NCI-H1436 treated with DMSO at 0.1 percent for 48 hours (cell line): ENCODE results near the gene TOP2A.

ENCODE experiments used
- DNase-seq: peaks from one replicate; lab custom pipeline; 2025; lab: John Stamatoyannopoulos, UW

Gene TOP2A

DNA sequence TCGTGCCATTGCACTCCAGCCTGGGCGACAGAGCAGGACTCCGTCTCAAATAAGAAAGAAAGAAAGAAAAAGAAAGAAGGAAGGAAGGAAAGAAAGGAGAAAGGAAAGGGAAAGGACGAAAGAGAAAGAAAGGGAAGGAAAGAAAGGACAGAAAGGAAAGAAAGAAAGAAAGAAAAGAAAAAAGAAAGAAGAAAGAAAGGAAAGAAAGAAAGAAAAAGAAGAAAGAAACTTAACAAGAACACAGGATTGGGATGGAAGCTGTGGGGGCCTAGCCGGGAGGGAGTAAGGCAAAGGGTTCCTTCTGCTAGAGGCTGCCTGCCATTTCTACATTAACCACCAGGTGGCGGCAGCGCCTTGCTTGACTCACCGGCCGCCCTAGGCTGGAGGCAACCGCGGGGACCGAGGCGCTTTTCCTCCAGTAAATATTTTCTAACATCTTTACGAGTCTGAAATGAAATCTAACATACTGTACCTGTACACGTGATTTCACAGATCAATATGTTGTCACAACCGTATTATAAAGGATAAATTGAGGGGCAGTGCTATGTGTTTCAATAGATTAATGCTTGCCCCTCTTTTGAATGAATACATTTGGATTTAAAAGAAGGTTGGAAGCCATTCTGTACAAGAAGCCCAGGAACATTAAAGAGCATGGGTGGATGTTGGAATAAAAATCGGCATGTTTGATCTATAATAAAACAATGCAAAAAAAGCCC is 59.2 kb downstream of the TOP2A start:
- DNase-seq, result peak; percentile 32

DNA sequence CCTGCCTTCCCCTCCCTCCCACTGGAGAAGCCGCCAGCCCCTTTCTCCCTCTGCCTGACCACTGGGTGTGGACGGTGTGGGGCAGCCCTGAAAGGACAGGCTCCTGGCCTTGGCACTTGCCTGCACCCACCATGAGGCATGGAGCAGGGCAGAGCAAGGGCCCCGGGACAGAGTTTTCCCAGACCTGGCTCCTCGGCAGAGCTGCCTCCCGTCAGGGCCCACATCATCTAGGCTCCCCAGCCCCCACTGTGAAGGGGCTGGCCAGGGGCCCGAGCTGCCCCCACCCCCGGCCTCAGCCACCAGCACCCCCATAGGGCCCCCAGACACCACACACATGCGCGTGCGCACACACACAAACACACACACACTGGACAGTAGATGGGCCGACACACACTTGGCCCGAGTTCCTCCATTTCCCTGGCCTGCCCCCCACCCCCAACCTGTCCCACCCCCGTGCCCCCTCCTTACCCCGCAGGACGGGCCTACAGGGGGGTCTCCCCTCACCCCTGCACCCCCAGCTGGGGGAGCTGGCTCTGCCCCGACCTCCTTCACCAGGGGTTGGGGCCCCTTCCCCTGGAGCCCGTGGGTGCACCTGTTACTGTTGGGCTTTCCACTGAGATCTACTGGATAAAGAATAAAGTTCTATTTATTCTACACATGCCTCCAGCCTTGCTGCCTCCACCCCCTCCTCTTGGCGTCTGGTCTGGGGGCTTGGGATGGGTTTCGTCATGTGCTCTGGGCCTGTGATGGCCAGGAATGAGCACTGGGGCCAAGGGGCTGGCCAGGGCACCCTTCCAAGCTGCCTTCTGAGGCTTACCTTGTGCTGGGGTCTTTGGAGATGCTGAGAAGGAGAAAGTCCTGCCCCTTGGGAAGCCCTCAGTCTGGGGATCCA is 60.5 kb downstream of the TOP2A start:
- DNase-seq, result no peak

DNA sequence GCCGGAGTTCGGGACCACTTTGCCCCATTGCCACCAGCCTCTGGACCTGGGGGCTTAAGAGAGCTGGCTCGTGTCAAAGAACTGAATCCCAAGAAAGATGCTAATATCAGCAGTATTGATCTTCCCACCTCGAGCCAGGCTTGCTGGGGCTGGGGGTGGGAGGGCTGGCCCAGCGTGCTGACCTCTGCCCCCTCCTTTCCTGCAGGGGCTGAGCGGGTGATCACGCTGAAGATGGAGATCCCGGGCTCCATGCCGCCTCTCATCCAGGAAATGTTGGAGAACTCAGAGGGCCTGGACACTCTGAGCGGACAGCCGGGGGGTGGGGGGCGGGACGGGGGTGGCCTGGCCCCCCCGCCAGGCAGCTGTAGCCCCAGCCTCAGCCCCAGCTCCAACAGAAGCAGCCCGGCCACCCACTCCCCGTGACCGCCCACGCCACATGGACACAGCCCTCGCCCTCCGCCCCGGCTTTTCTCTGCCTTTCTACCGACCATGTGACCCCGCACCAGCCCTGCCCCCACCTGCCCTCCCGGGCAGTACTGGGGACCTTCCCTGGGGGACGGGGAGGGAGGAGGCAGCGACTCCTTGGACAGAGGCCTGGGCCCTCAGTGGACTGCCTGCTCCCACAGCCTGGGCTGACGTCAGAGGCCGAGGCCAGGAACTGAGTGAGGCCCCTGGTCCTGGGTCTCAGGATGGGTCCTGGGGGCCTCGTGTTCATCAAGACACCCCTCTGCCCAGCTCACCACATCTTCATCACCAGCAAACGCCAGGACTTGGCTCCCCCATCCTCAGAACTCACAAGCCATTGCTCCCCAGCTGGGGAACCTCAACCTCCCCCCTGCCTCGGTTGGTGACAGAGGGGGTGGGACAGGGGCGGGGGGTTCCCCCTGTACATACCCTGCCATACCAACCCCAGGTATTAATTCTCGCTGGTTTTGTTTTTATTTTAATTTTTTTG is 61.6 kb downstream of the TOP2A start:
- no peak for DNase-seq

DNA sequence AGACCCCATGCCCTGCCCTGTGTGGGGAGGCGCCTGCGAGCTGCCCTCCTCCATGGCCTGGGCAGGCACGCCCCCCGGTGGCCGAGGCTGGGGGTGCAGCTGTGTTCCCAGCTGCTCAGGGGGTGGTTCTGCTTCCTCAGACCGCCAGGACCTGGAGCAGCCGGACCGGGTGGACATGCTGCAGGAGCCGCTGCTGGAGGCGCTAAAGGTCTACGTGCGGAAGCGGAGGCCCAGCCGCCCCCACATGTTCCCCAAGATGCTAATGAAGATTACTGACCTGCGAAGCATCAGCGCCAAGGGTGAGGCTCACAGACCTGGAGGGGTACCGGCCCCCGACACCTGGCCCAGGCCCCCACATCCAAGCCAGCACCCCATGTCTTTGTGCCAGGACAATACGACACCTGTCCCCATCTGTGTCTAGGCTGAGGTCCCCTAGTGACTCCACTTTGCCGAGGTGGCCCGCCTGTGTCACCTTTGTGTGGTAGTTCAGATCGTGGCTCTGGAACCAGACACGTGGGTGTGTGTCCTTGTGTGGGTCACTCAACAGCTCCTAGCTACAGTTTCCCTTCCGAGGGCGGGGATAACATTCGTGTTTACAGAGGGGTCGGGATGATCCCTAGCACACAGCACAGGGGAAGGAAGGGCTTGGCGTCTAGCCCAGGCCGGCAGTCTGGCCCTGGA is 62.4 kb downstream of the TOP2A start:
- DNase-seq, result no peak

DNA sequence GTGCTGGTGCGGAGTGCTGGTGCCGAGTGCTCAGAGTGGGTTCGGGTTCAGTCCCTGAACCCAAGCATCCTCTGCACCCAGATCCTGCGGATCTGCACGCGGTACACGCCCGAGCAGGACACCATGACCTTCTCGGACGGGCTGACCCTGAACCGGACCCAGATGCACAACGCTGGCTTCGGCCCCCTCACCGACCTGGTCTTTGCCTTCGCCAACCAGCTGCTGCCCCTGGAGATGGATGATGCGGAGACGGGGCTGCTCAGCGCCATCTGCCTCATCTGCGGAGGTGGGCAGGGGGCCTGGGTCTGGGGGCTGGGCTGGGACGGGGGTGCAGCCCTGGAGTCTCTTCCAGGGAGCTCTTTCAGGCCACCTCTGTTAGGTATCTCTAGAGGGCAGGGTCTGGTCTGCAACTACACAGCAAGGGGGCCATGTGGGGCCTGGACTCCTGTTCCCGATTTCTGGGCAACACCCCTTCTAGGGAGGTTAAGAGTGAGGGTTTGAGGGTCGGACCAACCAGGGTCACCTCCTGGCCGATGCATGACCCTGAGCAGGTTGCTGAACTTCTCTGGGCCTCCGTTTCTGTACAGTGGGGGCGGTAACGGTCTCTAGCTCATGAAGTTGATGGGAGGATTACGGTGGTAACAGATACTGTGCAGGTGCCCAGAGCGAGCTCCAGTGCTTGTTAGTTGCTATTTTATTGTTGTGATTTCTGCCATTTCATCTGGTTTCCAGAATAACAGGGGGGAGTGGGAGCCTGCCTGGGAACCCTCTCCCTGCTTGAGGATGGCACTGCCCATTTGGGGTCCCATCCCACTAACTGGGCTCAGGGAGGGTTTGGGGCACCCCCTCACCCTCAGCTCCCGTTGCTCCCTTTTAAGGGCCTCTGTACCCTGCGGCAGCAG is 63.2 kb downstream of the TOP2A start:
- DNase-seq, result no peak

DNA sequence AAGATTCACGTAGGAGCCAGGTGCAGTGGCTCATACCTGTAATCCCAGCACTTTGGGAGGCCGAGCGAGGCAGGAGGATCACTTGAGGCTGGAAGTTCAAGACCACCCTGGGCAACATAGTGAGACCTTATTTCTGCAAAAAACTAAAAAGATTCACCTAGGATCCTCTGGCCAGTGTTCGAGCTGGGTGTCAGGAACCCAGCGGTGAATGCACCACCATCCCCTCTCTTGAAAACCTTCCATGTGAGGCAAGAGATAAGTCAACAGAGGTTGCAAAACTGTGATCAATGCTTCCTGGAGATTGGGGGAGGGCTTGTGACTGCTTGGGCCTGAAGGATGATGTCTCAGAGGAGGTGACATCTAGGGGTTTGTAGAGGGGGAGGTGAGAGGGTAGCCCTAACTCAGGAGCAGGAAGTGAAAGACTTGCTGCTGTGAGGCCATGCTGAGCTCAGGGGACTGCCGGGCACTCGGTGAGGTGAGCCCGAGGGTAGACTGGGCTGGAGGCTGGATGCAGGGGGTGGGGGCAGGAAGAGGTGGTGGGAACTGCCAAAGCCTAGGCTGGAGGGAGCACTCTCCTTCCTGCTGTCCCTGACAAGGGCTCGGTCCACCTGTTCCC is 64.8 kb downstream of the TOP2A start:
- no peak for DNase-seq

DNA sequence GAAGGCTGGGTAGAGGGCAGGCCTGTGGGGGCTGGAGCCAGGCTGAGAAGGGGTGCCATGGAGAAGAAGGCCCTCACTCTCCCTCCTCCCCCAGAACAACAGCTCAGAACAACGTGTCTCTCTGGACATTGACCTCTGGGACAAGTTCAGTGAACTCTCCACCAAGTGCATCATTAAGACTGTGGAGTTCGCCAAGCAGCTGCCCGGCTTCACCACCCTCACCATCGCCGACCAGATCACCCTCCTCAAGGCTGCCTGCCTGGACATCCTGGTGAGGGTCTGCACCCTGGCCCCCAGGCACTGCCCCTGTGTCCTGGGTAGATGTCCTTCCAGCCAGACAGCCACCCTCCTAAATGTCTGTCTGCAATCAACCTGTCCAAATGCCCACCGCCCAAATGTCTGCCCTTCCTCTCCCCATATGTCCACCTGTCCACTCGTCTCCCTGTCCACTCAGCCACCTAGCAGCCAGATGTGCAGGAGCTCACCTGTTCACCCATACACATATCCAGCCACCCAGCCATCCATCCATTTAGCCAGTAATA is 65.4 kb downstream of the TOP2A start:
- DNase-seq, result no peak

DNA sequence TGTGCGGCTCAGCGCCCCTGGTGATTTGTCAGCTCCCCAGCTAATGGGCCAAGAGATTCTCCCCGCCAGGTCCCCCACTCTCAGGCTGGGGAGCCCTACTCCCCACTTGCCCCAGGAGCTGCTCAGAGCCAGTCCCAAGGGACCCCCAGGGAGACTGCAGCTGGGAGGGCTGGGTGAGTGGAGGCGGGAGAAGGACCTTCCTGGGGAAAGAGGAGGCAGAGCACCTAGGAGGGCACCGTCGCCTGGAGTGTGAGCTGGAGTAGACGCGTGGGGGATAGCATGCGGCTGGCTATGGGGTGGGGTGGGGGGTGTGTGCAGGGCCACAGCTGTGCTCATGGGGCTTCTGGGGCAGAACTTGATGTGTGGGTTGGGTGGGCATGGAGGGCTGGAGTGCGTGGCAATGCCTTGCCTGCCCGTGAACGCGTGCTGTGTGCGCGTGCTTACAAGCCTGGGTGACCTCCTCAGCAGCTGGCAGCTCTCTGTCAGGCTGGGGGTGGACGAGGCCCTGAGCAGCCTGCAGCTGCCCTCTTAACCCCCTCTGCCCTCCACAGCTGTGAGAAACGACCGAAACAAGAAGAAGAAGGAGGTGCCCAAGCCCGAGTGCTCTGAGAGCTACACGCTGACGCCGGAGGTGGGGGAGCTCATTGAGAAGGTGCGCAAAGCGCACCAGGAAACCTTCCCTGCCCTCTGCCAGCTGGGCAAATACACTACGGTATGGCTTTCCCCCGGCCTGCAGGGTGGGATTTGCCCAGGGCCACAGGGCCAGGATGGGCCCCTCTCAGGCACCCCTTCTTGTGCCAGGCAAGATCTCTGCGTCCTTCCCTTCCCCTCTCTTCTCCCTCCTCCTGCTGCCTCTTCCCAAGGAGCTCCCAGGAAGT is 66.1 kb downstream of the TOP2A start:
- peak; percentile 63 for DNase-seq

DNA sequence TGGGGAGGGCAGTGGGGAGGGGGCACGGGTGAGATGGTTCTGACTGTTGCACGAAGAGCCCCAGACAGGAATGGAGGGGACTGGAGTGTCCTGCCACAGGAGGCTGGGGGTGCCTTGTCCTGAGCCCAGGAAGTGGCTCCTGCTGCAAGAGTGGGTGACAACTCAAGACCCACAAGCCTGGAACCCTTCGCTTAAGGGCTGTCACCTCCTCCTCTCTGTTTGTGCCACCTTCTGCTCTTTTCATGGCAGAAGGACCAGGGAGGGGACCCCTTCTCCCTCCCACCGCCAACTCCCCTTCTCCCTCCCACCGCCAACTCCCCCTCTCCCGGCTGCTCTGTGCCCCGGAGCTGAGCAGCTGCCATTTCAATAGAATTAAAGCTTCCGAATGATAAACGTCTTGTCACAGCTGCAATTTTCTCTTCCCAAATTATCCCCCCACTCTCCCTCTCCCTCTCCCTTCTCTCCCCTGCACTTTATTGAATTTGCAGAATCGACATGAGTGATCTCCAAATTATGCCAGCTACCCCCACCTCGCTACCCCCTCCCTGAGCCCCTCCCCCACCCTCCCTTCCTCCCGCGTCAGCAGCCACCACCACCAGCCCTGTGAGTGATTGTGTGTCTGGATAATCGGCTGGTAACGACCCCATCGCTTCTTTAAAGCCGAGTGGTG is 66.9 kb downstream of the TOP2A start:
- DNase-seq, result peak; percentile 82

DNA sequence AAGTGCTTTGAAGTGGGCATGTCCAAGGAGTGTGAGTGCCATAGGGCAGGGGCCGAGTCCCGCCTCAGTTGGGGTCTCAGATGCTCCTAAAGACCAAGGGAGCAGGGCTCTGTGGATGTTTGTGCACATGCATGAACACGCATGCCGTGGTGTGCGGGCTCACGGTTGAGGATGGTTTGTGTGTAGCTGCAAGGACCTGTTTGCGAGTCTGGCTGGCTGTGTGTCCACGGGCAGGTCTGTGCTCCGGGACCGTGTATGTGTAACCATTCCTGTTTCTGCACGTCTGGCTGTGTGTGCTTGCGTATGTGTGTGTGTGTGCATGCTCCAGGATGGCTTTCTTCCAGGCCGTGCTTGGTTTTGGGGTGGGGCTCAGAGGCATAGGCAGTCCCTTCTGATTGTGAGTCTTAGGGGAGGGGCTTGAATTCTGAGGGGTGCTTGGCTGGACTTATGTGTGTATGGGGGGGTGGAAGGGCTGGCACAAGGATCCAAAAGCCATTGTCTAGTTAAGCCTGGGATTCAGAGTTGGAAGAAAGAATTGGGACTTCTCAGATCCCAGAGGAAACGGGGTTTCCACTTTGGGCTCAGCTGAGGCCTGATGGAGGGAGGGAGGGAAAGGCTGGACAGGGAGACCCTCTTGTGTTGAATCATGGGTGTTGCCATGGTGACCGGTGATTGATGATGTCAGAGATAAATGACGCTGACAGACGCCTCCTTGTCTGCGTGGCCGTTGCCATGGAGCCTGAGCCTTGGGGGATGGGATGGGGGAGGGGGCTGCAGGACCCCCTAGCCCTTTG is 67.6 kb downstream of the TOP2A start:
- DNase-seq, result peak; percentile 33

DNA sequence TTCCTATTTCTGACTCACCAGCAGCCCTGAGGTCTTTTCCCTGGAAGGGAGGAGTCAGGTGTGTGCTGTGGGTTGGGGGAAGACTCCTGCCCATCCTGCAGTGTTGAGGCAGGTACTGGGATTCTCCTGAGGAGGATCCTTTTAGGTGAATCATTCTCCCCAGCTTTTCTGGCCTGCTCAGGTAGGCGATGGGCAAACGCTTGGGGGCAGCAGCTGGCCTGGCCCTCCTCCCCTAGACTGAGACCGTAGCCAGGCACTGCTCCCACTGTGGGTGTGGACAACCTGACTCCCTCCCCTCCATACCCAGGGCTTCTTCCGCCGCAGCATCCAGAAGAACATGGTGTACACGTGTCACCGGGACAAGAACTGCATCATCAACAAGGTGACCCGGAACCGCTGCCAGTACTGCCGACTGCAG is 68.2 kb downstream of the TOP2A start:
- DNase-seq, result no peak

DNA sequence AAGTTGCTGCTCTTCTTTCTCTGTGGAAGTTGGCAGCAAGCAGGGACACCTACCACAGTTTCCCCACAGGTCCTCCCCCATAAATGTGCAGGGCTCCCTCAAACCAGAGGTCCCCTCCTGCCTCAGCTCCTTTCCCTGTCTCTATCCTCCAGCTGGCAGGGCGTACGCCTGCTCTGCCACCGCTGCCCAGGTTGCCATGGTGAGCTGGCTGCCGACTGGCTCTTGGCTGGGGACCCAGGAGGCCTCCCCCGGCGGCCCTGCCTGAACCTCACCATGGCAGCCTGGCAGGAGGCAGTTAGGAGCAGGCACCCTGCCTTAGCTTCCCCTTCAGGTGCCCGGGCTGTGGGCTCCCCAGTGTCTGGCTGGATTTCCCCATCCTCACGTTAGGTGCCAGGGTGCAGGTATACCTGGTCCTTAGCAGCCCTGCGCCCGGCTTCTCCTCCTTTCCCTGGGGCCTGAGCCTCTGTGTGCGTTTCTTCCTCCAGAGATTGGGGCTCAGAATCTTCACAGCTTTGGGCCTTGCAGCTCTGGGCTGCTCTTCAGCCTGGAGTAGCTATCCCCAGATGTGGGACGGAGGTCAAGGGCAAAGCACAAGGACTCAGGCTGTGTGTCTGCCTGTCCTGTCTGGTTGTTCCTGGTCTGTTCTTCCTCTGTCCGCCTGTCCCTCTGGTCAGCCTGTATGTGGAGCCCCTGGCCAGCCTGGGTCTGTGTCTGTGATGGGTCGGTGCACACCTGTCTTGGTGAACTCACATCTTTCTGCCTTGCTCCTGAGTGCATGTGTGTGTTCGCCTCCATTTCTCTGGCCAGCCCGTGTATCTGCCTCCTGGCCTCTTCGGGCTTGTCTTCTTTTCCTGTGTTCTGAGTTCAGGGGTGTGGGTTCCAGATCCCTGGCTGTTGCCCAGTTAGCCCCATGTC is 68.9 kb downstream of the TOP2A start:
- DNase-seq, result no peak

DNA sequence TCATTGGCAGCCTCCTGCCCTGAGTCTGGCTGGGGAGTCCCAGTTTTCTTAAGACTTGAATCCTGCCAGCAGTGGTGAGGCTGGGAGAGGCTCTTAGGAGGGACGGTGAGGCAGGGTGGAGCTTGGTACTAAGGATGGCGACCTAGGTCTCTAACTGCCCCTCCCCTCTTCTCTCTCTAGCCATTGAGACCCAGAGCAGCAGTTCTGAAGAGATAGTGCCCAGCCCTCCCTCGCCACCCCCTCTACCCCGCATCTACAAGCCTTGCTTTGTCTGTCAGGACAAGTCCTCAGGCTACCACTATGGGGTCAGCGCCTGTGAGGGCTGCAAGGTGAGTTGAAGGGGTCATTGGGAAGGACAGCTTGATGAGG is 69.6 kb downstream of the TOP2A start:
- DNase-seq, result no peak

DNA sequence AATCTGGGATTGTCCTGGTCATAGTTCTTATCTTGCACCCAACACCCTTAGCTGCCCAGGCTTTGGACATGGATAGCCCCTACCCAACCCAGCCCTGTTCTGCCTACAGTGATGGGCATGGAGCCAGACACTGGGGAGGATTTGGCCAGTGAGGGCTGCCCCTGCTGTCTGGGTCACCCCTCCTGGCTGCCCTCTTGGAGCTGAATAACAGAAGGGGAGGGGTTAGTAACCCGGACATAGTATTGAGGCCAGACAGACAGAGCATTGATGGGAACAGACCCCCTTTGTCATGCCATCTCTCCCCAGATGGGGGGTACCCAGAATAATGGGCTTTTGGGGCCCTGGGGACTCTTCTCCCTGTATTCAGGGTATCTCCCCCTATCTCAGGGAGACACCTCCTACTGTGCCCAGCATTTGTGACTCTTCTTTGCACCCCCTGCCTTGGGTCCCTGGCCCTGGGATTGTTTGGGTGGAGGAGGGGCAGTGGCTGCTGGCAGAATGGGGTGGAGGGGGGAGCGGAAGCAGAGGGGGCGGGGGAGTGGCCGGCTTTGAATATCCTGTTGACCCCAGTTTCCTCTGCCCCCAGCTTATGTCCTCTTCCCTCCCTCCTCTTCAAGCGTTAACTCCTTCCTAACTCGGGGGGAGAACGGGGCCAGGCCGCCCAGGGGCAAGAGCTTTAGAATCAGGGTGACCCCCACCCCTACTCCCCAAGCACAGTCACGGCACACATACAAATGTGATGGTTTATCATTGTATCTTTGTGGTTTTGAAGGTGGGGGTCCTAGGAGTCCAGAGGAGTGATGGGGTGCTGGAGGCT is 70.2 kb downstream of the TOP2A start:
- DNase-seq, result no peak

DNA sequence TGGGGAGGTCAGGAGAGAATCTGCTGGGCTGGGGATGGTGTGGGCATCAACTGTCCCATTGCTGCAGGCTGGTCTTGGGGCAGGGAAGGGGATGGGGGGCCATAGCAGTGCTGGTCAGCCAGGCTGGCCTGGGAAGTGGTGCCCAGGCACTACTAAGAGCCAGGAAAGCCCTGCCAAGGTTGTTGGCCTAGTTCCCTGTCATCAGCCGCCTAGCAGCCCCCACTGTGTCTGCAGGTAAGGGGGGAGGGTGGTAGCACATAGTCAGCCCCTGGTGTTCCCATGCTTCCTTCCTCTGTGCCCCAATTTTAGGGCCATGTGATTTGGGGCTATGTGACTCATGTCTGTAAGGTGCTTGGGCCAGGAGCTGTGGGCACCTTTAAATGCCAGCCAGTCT is 70.9 kb downstream of the TOP2A start:
- DNase-seq, result no peak
